Ovary (tissue), 9 donors: Measurements from ENCODE around the gene LYAR. TPM values are rescaled to one million over a fixed set of nuclear protein-coding genes. Genes with fewer than 3 reads are reported as not detected.
"Not testable (repeated sequence)": the region's sequence is repeated elsewhere in the genome, so short reads cannot be mapped to it uniquely, and the experiment has no call there.

ENCODE experiments used
- DNase-seq, 5 donors: peaks; one replicate each; pipeline ENCODE4 v3.0.0-alpha.2; 2019 to 2020
- H3K27ac ChIP-seq, 2 donors: fragments of 200-600 bp; one replicate each; pipeline versions ENCODE4 v1.5.1 to v1.8.0; 2019 to 2022
- H3K27me3 ChIP-seq: fragments of 200-600 bp; one replicate; pipeline ENCODE4 v1.8.0; 2022
- H3K36me3 ChIP-seq: fragments of 200-600 bp; sonication (generic); one replicate; pipeline ENCODE4 v1.5.1; 2019
- H3K4me1 ChIP-seq: one replicate; pipeline ENCODE4 v1.8.1; 2013; ENCODE audit warnings: mild to moderate bottlenecking, moderate library complexity; ENCODE audit not compliant: insufficient read depth
- H3K4me3 ChIP-seq: fragments of 200-600 bp; sonication (generic); one replicate; pipeline ENCODE4 v1.5.1; 2017
- H3K9me3 ChIP-seq, 2 donors: fragments of 200-600 bp in 1 of 2; sonication (generic) in 1 of 2; one replicate each; pipeline versions ENCODE4 v1.5.1 to v1.8.1; 2013 to 2019; ENCODE audit warnings: mild to moderate bottlenecking in 1 of 2, moderate library complexity in 1 of 2
- EP300 ChIP-seq: sonication (generic); formaldehyde crosslinking; IDR thresholded peaks from one replicate; pipeline ENCODE4 v1.6.1; 2017; ENCODE audit warnings: antibody characterized with exemption
- POLR2A ChIP-seq: fragments of 450-650 bp; IDR thresholded peaks from one replicate; pipeline ENCODE4 v1.6.1; 2017; ENCODE audit warnings: antibody characterized with exemption, mild to moderate bottlenecking, moderate library complexity
- WGBS, 3 donors: extraction: QIAGEN DNeasy Blood & Tissue Kit in 1 of 3; methylation state at CpG; one replicate each; pipeline versions ENCODE4 v1.1.5 to v1.1.7; 2013 to 2017; 5-methylcytosine and 5-hydroxymethylcytosine counted together
- intact Hi-C, 4 donors: fragments of 100-400 bp; cut with DNase I; formaldehyde crosslinking; loops; one replicate each; pipeline versions ENCODE4 v1.11.0 to v1.15.1; 2022 to 2023
- polyA plus RNA-seq, 2 donors: library from polyadenylated mRNA; stranded (reverse); fragments of 200-250 nt in 1 of 2; fragments of 350-450 nt in 1 of 2; fragmentation: Illumina TruSeq in 1 of 2; extraction: RNeasy Lipid Tissue Mini Kit (QIAGEN cat#74804) in 1 of 2; gene quantifications; one replicate each; pipeline ENCODE4 v1.2.3, GENCODE V29; 2013 to 2014
- total RNA-seq, 7 donors: library from RNA; depleted of rRNA in 2 of 7; stranded (reverse); fragments of >200 nt in 2 of 7; fragmentation: NEBNext Ultra II Directional in 3 of 7; extraction: Animal tissue kit (Norgen Biotek cat#: 25700) in 3 of 7; gene quantifications; one replicate each; pipeline versions ENCODE4 v1.1.0 to v1.2.4, GENCODE V29; 2016 to 2023
- TF ChIP-seq, protein P1 (sequence below), 3 donors: fragments of 450-650 bp in 2 of 3; fragments of 200-600 bp in 1 of 3; IDR thresholded peaks; one replicate each; pipeline versions ENCODE4 v1.5.1 to v1.8.0; 2016 to 2022; ENCODE audit warnings: antibody characterized with exemption in 3 of 3, mild to moderate bottlenecking in 1 of 3
- donor health status: DM: no; HTN: no; CAD: no; lungs with moderate emphysema.
- donor health status: DM: no; HTN: no; CAD: no.
- donor health status: Bipolar disorder and iron deficiency.
- donor health status: DM: yes; HTN: yes; CAD: no.
- donor health status: DM: no; HTN: no; CAD: no.
- donor health status: DM: yes; HTN: yes; CAD: no.

LYAR gene
- total and polyA plus RNA-seq, 9 donors = 9.9 to 21.8 (median 13.1) TPM

GRCh38 chr4:4268776-4269175 is 21.2 kb downstream of the LYAR start:
- no peak overlapping the region for H3K4me3 ChIP-seq
- WGBS, 3 donors = 80 to 98% (median 96%) methylated on average over 1 of the region's 1 CpG
- no peak for DNase-seq
- H3K36me3 ChIP-seq = no peaks in the 10 kb centered on the region
- TF ChIP-seq, protein P1, sequence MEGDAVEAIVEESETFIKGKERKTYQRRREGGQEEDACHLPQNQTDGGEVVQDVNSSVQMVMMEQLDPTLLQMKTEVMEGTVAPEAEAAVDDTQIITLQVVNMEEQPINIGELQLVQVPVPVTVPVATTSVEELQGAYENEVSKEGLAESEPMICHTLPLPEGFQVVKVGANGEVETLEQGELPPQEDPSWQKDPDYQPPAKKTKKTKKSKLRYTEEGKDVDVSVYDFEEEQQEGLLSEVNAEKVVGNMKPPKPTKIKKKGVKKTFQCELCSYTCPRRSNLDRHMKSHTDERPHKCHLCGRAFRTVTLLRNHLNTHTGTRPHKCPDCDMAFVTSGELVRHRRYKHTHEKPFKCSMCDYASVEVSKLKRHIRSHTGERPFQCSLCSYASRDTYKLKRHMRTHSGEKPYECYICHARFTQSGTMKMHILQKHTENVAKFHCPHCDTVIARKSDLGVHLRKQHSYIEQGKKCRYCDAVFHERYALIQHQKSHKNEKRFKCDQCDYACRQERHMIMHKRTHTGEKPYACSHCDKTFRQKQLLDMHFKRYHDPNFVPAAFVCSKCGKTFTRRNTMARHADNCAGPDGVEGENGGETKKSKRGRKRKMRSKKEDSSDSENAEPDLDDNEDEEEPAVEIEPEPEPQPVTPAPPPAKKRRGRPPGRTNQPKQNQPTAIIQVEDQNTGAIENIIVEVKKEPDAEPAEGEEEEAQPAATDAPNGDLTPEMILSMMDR (IDR thresholded peaks at IDR 0.05) = no peak
- TF ChIP-seq POLR2A (no peak), EP300 (no peak)
- H3K27me3 ChIP-seq = no peaks in the 10 kb centered on the region
- H3K9me3 ChIP-seq = no peaks in the 10 kb centered on the region
- H3K4me1 ChIP-seq = no peaks in the 10 kb centered on the region
- H3K27ac ChIP-seq = no peak overlapping the region
- intact Hi-C loops = no loop called here

GRCh38 chr4:4267981-4268380 is 22.0 kb downstream of the LYAR start:
- TF ChIP-seq POLR2A = no peak
- TF ChIP-seq, protein P1 (IDR thresholded peaks at IDR 0.05) = no peak
- no peak for TF ChIP-seq EP300
- Histone ChIP-seq H3K9me3 (no peaks in the 10 kb centered on the region), H3K36me3 (no peaks in the 10 kb centered on the region), H3K4me3 (no peak overlapping the region), H3K4me1 (no peaks in the 10 kb centered on the region), H3K27me3 (no peaks in the 10 kb centered on the region), H3K27ac (no peak overlapping the region)
- 35 to 60% (median 42%) methylated on average over 5 of the region's 5 CpGs for WGBS, 3 donors
- DNase-seq = no peak
- intact Hi-C loops = no loop called here

DNA sequence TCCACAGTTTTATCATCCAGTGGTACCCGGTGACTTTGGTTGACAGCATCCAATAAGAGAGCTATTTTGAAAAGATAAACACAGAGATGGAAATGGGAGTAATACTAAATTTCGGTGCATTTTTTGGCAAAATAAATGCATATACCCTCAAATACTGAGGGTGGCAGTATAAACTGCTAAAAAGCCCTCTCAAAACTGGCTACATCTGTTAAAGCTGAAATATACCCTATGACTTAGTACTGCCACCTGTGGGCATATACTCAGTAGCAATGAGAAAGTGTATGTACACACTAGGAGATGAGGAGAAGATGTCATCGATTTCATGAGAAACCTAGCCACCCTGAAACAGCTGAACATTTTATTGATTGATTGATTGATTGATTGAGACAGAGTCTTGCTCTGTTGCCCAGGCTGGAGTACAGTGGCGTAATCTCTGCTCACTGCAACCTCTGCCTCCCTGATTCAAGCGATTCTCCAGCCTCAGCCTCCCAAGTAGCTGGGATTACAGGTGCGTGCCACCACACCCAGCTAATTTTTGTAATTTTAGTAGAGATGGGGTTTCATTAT is 29.7 kb downstream of the LYAR start:
- no peak overlapping the region for H3K4me3 ChIP-seq
- WGBS, 3 donors = 51 to 71% (median 58%) methylated on average over 6 of the region's 6 CpGs
- no peaks in the 10 kb centered on the region for H3K9me3 ChIP-seq
- no peaks in the 10 kb centered on the region for H3K36me3 ChIP-seq
- H3K4me1 ChIP-seq = no peaks in the 10 kb centered on the region
- no peak overlapping the region for H3K27ac ChIP-seq
- TF ChIP-seq, protein P1 (IDR thresholded peaks at IDR 0.05) = peak in 2 of 3 donors; percentile 26
- TF ChIP-seq EP300 = no peak
- TF ChIP-seq POLR2A = no peak
- no peak for DNase-seq
- intact Hi-C loops = no loop called here
- H3K27me3 ChIP-seq = no peaks in the 10 kb centered on the region

DNA sequence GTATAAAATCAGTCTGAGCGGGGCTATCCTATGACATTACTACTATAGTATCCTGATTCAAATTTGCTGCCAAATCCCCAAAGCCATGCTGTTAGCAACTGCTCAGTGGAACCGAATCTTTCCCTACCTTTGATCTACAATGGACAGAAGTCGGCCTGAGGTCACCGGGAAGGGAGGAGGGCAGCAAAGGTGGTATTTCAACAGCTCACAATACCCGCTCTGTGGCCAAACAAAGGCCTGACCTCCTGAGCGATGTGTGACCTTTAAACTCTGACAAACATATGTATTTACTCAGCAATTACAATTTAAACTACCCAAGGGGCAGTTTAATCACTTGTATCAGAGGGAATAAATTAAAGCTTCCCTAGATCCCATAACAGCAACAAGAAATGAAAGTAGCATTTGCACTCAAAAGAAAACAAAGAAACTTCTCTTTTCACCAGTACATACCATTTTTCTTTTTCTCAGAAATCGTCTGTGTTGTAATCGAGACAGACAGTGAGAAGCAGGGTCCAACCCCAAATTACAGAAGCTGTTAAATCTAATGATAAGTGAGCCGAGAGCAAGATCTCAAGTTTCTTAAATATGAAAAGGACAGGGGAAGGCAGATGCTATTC is 30.4 kb downstream of the LYAR start:
- DNase-seq = no peak
- Histone ChIP-seq H3K9me3 (no peaks in the 10 kb centered on the region), H3K36me3 (no peaks in the 10 kb centered on the region), H3K4me1 (no peaks in the 10 kb centered on the region), H3K27ac (no peak overlapping the region), H3K27me3 (no peaks in the 10 kb centered on the region), H3K4me3 (no peak overlapping the region)
- intact Hi-C loops = loop anchor here in 3 of 4 donors (5.0 to 10.0 kb wide), 5 partner anchors 65 to 735 kb away; no protein-coding TSS in a partner anchor
- TF ChIP-seq POLR2A (no peak), EP300 (no peak)
- TF ChIP-seq, protein P1 (IDR thresholded peaks at IDR 0.05) = no peak
- 37 to 48% (median 38%) methylated on average over 9 of the region's 9 CpGs for WGBS, 3 donors

- H3K27me3 ChIP-seq, H3K4me1 ChIP-seq, H3K9me3 ChIP-seq, H3K4me3 ChIP-seq, DNase-seq, H3K27ac ChIP-seq, H3K36me3 ChIP-seq: not testable (repeated sequence)
- intact Hi-C loops = loop anchor here in 3 of 4 donors (5.0 to 10.0 kb wide), 5 partner anchors 67 to 737 kb away; no protein-coding TSS in a partner anchor
- WGBS, 3 donors = 72 to 95% (median 92%) methylated on average over 3 of the region's 3 CpGs
Measured at GRCh38 chr4:4257705-4258104, 32.2 kb downstream of the LYAR start.
